NCI-H82 treated with DMSO at 0.1 percent for 48 hours (cell line): ENCODE data around the gene NPAS3.

Experiments
- DNase-seq: peaks from one replicate; lab custom pipeline; 2025; ENCODE audit not compliant: unreplicated experiment; lab: John Stamatoyannopoulos, UW

NPAS3 gene

DNA sequence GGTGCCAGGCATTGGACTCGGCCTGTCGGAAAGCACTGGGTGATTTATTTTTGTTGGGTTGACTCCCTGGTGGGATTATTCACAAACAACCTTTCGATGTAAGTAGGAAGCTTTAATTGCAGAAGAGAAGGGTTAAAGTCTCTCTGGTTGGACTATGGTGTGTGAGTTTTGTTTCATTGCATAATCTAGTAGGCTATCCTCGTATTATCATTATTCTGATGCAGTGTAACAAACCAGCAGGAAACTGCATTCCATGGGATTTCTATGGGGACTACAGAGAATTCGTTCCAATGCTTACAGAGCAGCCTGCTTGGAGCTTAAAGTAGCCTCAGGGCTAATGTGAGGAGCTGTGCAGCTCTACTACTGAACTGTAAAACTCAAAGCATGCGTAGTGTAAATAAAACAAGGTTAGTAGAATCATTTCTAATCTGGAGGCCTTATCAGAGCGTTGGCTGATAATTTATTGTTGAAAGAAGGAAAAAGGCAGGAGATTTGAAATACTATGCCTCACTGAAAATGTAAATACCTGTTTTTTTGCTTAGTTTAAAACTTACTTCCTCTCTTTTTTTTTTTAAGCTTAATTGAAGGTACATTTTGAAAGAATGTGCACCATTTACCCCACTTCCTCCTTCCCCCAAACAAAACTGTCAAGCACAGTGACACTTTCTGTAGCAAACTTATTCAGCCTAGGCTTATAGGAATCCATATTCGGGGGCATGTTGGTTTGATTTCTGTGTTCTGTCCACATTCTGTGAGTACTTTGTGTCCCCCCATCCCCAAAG lies 226.7 kb downstream of the NPAS3 start:
- no peak for DNase-seq

GRCh38 chr14:33165926-33166289 lies 227.2 kb downstream of the NPAS3 start:
- DNase-seq, result no peak

DNA sequence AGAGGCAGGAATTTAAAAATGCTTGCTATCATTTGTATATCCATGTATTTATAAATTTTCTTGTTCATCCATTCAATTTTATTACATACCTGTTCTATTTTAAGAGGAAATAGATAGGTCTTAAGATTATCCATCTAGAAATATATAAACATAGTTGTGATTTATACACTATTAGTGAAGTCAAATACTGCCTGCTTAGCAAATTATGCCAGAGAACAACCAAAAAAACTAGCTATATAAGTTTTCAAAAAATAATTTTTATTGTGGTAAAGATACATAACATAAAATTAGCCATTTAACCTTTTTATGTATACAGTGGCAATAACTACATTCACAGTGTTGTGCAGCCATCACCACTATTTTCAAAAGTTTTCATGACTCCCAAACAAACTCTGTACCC lies 237.3 kb downstream of the NPAS3 start:
- no peak for DNase-seq

- DNase-seq, result no peak
Observed at GRCh38 chr14:33184587-33184986, 245.9 kb downstream of the NPAS3 start.

- no peak for DNase-seq
Observed at GRCh38 chr14:33186656-33187055, 248.0 kb downstream of the NPAS3 start.

GRCh38 chr14:33188880-33189279 lies 250.2 kb downstream of the NPAS3 start:
- no peak for DNase-seq

DNA sequence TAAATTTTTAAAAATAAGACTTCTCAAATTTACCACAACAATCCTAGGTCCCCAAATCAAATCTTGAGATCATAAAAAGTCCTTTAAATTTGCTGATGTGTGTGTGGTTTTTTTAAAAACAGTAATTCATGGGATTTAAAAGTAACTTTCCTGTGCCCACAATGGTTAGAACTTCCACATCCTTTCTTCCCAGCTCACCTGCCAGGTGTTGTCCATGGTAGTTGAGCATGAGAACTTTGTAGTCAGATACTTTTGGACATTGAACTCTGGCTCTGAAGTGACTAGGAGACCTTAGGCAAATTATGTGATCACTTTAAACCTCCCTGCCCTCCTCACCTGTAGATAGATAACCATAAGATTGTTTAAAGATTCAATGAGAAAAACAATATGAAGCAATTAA lies 253.2 kb downstream of the NPAS3 start:
- no peak for DNase-seq

DNA sequence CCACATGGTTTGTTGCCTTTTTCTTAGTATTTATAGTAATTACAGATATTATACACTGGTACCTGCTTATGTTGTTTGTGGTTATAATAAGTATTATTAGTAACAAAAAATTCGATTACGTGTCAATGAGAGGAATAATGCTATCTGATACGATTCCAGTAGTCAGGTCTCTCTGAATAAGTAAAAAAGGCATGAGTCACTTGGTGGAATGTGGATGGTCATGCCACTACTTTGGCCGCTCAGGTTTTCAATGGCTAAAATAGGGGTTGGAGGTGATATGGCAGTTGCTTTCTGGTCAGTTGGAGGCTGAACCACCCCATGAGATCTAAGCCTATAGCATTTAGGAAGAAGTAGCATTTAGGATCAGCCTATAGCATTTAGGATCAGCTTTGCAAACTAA lies 255.9 kb downstream of the NPAS3 start:
- DNase-seq, result no peak

GRCh38 chr14:33198684-33199083 lies 260.0 kb downstream of the NPAS3 start:
- no peak for DNase-seq

DNA sequence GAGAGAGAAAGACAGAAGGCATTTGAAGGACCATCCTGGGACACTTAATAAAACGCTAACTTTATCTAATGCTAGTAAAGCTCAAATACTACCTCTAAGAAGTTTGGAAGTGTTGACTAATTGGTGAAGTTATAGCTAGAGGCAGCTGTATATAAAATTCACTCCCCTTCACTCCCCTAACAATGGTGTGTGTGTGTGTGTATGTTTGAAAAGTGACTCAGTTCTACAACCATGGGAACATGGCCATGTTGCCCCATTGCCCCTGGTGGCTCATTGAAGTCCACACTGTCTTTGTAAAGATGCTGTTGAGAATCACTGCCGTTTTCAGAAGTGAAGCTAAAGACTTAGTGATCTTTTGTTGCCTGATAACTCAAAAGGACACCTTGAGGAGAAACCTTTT lies 262.4 kb downstream of the NPAS3 start:
- DNase-seq, result no peak

- no peak for DNase-seq
Observed at GRCh38 chr14:33206981-33207380, 268.3 kb downstream of the NPAS3 start.

DNA sequence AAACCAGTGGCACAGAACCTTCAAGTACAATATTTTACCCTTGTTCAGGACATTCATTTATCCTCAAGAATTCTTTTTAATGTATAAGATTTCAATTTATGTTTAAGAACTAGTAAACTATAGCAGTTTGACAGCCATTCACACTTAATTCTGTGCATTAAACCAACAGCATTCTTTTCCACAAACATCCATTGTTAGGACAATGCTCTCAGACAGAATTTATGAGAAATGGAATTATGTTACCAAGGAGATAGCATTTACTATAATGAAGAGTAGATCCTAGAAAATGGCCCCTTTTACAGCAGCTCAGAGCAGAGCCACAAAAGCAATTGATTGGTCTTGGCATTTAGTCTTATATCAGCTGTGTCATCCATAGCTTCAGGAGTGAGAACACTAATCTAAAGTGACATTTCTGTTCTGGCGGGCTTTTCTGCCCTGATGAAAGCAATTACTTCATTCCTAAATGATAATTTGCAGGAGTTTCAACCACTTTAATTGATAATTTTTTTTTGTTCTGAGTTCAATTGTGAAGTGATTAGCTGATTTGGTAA lies 268.9 kb downstream of the NPAS3 start:
- DNase-seq, result no peak

DNA sequence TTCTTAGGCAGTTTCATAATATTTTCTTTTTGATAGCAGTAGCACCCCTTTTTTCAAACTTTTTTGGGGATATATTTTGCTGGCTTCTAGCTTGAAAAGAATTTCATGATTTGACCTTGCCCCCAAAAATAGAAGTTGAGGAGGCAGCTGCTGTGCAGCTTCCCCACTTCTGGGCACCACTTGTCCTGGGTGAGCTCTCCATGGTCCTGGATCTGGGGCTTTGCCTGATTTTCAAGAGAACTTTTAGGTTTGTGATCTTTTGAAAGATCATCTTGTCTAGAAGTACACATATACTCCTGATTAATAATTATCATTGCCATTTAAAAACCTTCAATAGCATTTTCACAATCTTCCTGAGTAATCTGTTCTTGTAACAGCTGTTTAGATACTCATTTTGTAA lies 271.6 kb downstream of the NPAS3 start:
- no peak for DNase-seq

- no peak for DNase-seq
Observed at GRCh38 chr14:33218026-33218425, 279.3 kb downstream of the NPAS3 start.

GRCh38 chr14:33219957-33220356 lies 281.3 kb downstream of the NPAS3 start:
- DNase-seq, result no peak

- no peak for DNase-seq
Observed at GRCh38 chr14:33229269-33229929, 290.7 kb downstream of the NPAS3 start.

- no peak for DNase-seq
Observed at GRCh38 chr14:33230021-33230420, 291.3 kb downstream of the NPAS3 start.

DNA sequence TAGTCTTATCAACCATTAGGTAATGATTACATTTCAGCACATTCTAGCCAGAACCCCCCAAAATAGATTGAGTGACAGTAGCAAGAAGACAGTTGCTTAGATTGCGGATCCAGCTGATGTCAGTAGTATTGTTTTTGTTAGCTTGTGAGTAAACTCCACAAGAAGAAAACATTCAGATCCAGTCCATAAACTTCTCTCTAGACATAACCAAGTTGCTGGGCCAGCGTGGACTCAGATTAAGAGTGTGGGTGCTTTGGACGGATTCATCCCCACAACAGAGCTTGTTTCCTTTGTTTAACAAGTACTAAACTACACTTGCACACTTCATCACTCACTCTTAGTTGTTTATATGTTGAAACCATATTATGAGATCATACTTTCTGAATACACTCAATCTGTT lies 293.4 kb downstream of the NPAS3 start:
- DNase-seq, result no peak

- DNase-seq, result no peak
Observed at GRCh38 chr14:33237115-33237740, 298.5 kb downstream of the NPAS3 start.

DNA sequence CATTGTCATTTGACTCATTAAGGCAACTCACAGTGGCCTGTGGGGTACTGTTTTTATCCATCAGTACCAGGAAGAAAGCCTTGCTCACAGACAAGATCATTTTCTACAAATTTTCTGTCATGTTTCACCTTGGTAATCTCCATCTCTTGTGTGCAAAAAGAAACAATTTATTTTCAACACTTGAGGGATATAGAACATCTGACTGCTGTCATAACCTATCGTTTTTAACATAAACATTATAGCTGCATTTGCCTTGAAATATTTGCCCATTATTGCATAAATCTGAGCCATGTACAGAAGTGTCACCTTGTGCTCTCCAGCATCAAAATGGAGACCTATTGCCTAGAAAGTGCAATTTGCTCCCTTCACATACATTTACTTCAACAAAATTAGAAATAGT lies 300.8 kb downstream of the NPAS3 start:
- no peak for DNase-seq

GRCh38 chr14:33240466-33240865 lies 301.8 kb downstream of the NPAS3 start:
- DNase-seq, result no peak

DNA sequence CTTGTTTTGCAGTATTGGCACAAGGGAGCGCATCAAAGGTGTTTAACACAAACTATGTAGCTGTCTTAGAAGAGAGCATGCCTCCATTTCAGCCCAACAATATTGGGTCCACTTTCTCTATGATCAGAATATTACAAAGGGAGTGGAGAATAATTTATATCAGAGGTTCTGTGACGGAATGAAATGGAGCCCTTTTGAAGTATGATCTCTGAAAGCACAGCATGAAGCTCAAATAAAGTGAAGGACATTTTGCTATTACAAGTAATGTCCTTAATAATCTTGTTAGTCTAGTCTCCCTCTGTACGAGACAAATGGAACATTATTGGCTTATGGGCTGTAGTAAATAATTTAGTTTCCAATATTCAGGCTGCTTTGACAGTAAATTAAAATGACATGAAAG lies 302.7 kb downstream of the NPAS3 start:
- peak; percentile 62 for DNase-seq
